SJCRH30 (cell line): ENCODE results near the gene GPR39. TPM values are rescaled to one million over a fixed set of nuclear protein-coding genes. Genes with fewer than 3 reads are reported as not detected.
"Not testable (repeated sequence)": the region's sequence is repeated elsewhere in the genome, so short reads cannot be mapped to it uniquely, and the experiment has no call there.

Source experiments
- DNase-seq, 2 experiments: peaks; one replicate each; pipeline ENCODE4 v3.0.0-alpha.2; 2015 to 2020
- H3K27ac ChIP-seq: fragments of 250-450 bp; sonication (Bioruptor Pico); 2 replicates; pipeline ENCODE4 v1.5.1; 2020; ENCODE audit warnings: mild to moderate bottlenecking, moderate library complexity
- H3K27me3 ChIP-seq: fragments of 250-450 bp; sonication (Bioruptor Pico); 2 replicates; pipeline ENCODE4 v1.5.1; 2020; ENCODE audit warnings: mild to moderate bottlenecking, moderate library complexity
- H3K36me3 ChIP-seq: fragments of 250-450 bp; sonication (Bioruptor Pico); 2 replicates; pipeline ENCODE4 v1.5.1; 2020; ENCODE audit warnings: mild to moderate bottlenecking, moderate library complexity
- H3K4me1 ChIP-seq: fragments of 250-450 bp; sonication (Bioruptor Pico); 2 replicates; pipeline ENCODE4 v1.5.1; 2020; ENCODE audit warnings: mild to moderate bottlenecking, moderate library complexity
- H3K4me3 ChIP-seq: fragments of 250-450 bp; sonication (Bioruptor Pico); 2 replicates; pipeline ENCODE4 v1.5.1; 2020; ENCODE audit warnings: mild to moderate bottlenecking, moderate library complexity
- H3K9me3 ChIP-seq: fragments of 250-450 bp; sonication (Bioruptor Pico); replicated peaks from 2 replicates; pipeline ENCODE4 v1.5.1; 2020; ENCODE audit warnings: mild to moderate bottlenecking, moderate library complexity
- total RNA-seq: library from RNA; depleted of rRNA; stranded (reverse); fragments of >200 nt; shearing (Covaris generic); gene quantifications from 2 replicates; pipeline ENCODE4 v1.2.3, GENCODE V29; 2014

Gene GPR39
- total RNA-seq, 1 experiment from 2014 or later, result 0.16 TPM

- not testable (repeated sequence) for H3K4me3 ChIP-seq, H3K36me3 ChIP-seq, DNase-seq, H3K27ac ChIP-seq, H3K27me3 ChIP-seq, H3K9me3 ChIP-seq, H3K4me1 ChIP-seq
These were observed 120.5 kb downstream of the GPR39 start for GRCh38 chr2:132537061-132537460.

GRCh38 chr2:132538331-132538855, 121.8 kb downstream of the GPR39 start:
- DNase-seq, result no peak

GRCh38 chr2:132540166-132540565, 123.6 kb downstream of the GPR39 start:
- H3K9me3 ChIP-seq, result no peaks in the 10 kb centered on the region
- no peak overlapping the region for H3K4me3 ChIP-seq
- H3K36me3 ChIP-seq, result no peaks in the 10 kb centered on the region
- H3K27me3 ChIP-seq, result no peaks in the 10 kb centered on the region; the same call in 1 of the 2 replicates
- no peak overlapping the region for H3K27ac ChIP-seq
- no peaks in the 10 kb centered on the region for H3K4me1 ChIP-seq
- no peak for DNase-seq

More at GRCh38 chr2:132538331-132538855, 121.8 kb downstream of the GPR39 start:
- no peak overlapping the region for H3K4me3 ChIP-seq
- no peaks in the 10 kb centered on the region for H3K9me3 ChIP-seq
- H3K36me3 ChIP-seq, result no peaks in the 10 kb centered on the region
- H3K27me3 ChIP-seq, result no peaks in the 10 kb centered on the region; the same call in 1 of the 2 replicates
- no peaks in the 10 kb centered on the region for H3K4me1 ChIP-seq
- H3K27ac ChIP-seq, result no peak overlapping the region

GRCh38 chr2:132542953-132543569, 126.5 kb downstream of the GPR39 start:
- Histone ChIP-seq H3K27ac (no peak overlapping the region), H3K9me3 (no peaks in the 10 kb centered on the region), H3K4me1 (no peaks in the 10 kb centered on the region), H3K4me3 (no peak overlapping the region), H3K27me3 (no peaks in the 10 kb centered on the region; the same call in 1 of the 2 replicates), H3K36me3 (no peaks in the 10 kb centered on the region)
- no peak for DNase-seq

- Histone ChIP-seq H3K36me3 (no peaks in the 10 kb centered on the region), H3K27me3 (no peaks in the 10 kb centered on the region), H3K4me1 (no peaks in the 10 kb centered on the region), H3K27ac (no peak overlapping the region), H3K9me3 (no peaks in the 10 kb centered on the region), H3K4me3 (no peak overlapping the region)
- no peak for DNase-seq
These were observed 127.5 kb downstream of the GPR39 start for GRCh38 chr2:132544006-132544630.

GRCh38 chr2:132547090-132547687, 130.6 kb downstream of the GPR39 start:
- H3K4me3 ChIP-seq, result no peak overlapping the region
- DNase-seq, result peak; percentile 49 to 75
- no peak overlapping the region for H3K27ac ChIP-seq
- no peaks in the 10 kb centered on the region for H3K9me3 ChIP-seq
- no peaks in the 10 kb centered on the region for H3K27me3 ChIP-seq
- H3K36me3 ChIP-seq, result no peaks in the 10 kb centered on the region
- no peaks in the 10 kb centered on the region for H3K4me1 ChIP-seq

GRCh38 chr2:132549935-132550670, 133.5 kb downstream of the GPR39 start:
- no peaks in the 10 kb centered on the region for H3K27me3 ChIP-seq
- no peak for DNase-seq
- H3K36me3 ChIP-seq, result no peaks in the 10 kb centered on the region
- no peak overlapping the region for H3K4me3 ChIP-seq
- H3K9me3 ChIP-seq, result no peaks in the 10 kb centered on the region
- H3K27ac ChIP-seq, result no peak overlapping the region
- H3K4me1 ChIP-seq, result no peaks in the 10 kb centered on the region

GRCh38 chr2:132550946-132551345, 134.3 kb downstream of the GPR39 start:
- H3K4me1 ChIP-seq, result no peaks in the 10 kb centered on the region
- no peak for DNase-seq
- no peaks in the 10 kb centered on the region for H3K36me3 ChIP-seq
- no peak overlapping the region for H3K4me3 ChIP-seq
- H3K27ac ChIP-seq, result no peak overlapping the region
- H3K9me3 ChIP-seq, result no peaks in the 10 kb centered on the region
- no peaks in the 10 kb centered on the region for H3K27me3 ChIP-seq

- Histone ChIP-seq H3K36me3 (no peaks in the 10 kb centered on the region), H3K4me1 (no peaks in the 10 kb centered on the region), H3K4me3 (no peak overlapping the region), H3K9me3 (no peaks in the 10 kb centered on the region), H3K27me3 (0 out of 2 replicates have a peak, but pooled peaks cover 4% of the 10 kb centered on the region), H3K27ac (no peak overlapping the region)
- no peak for DNase-seq
These were observed 141.1 kb downstream of the GPR39 start for GRCh38 chr2:132557694-132558093.

GRCh38 chr2:132559326-132559725, 142.7 kb downstream of the GPR39 start:
- Histone ChIP-seq H3K36me3 (no peaks in the 10 kb centered on the region), H3K9me3 (no peaks in the 10 kb centered on the region), H3K27me3 (0 out of 2 replicates have a peak, but pooled peaks cover 4% of the 10 kb centered on the region), H3K4me3 (no peak overlapping the region), H3K4me1 (no peaks in the 10 kb centered on the region), H3K27ac (no peak overlapping the region)
- no peak for DNase-seq

GRCh38 chr2:132559921-132560320, 143.3 kb downstream of the GPR39 start:
- Histone ChIP-seq H3K4me1 (no peaks in the 10 kb centered on the region), H3K27me3 (0 out of 2 replicates have a peak, but pooled peaks cover 4% of the 10 kb centered on the region), H3K9me3 (no peaks in the 10 kb centered on the region), H3K27ac (no peak overlapping the region), H3K4me3 (no peak overlapping the region), H3K36me3 (no peaks in the 10 kb centered on the region)
- DNase-seq, result no peak

- DNase-seq, result no peak
- H3K9me3 ChIP-seq, result no peaks in the 10 kb centered on the region
- H3K27ac ChIP-seq, result no peak overlapping the region
- H3K27me3 ChIP-seq, result 0 out of 2 replicates have a peak, but pooled peaks cover 4% of the 10 kb centered on the region
- H3K4me1 ChIP-seq, result no peaks in the 10 kb centered on the region
- H3K36me3 ChIP-seq, result no peaks in the 10 kb centered on the region
- H3K4me3 ChIP-seq, result no peak overlapping the region
These were observed 144.0 kb downstream of the GPR39 start for GRCh38 chr2:132560562-132560961.

GRCh38 chr2:132562245-132562644, 145.6 kb downstream of the GPR39 start:
- DNase-seq, result no peak
- H3K4me3 ChIP-seq, result no peak overlapping the region
- H3K4me1 ChIP-seq, result no peaks in the 10 kb centered on the region
- H3K9me3 ChIP-seq, result no peaks in the 10 kb centered on the region
- 0 out of 2 replicates have a peak, but pooled peaks cover 4% of the 10 kb centered on the region for H3K27me3 ChIP-seq
- no peaks in the 10 kb centered on the region for H3K36me3 ChIP-seq
- H3K27ac ChIP-seq, result no peak overlapping the region

GRCh38 chr2:132564065-132564464, 147.5 kb downstream of the GPR39 start:
- no peak overlapping the region for H3K27ac ChIP-seq
- H3K27me3 ChIP-seq, result no peaks in the 10 kb centered on the region

GRCh38 chr2:132566379-132566778, 149.8 kb downstream of the GPR39 start:
- Histone ChIP-seq H3K27me3 (no peaks in the 10 kb centered on the region), H3K27ac (no peak overlapping the region), H3K4me1 (no peaks in the 10 kb centered on the region), H3K9me3 (no peaks in the 10 kb centered on the region), H3K36me3 (no peaks in the 10 kb centered on the region), H3K4me3 (no peak overlapping the region)
- no peak for DNase-seq

More at GRCh38 chr2:132564065-132564464, 147.5 kb downstream of the GPR39 start:
- H3K4me3 ChIP-seq, result no peak overlapping the region
- no peaks in the 10 kb centered on the region for H3K9me3 ChIP-seq
- no peaks in the 10 kb centered on the region for H3K36me3 ChIP-seq
- H3K4me1 ChIP-seq, result no peaks in the 10 kb centered on the region
- no peak for DNase-seq
